OCI-LY3 (cell line): Measurements from ENCODE around the gene ME1.
"Not testable (repeated sequence)": the region's sequence is repeated elsewhere in the genome, so short reads cannot be mapped to it uniquely, and the experiment has no call there.

Experiments
- H2AFZ ChIP-seq: fragments of 200-600, 300-600 bp; shearing (Covaris generic); 2 replicates; pipeline ENCODE4 v1.6.0; 2014; ENCODE audit warnings: antibody characterized with exemption, low read depth, low read length
- H3K27ac ChIP-seq: fragments of 200-600, 300-600 bp; sonication (generic); 2 replicates; pipeline ENCODE4 v1.5.1; 2014; ENCODE audit warnings: mild to moderate bottlenecking, low read length, moderate library complexity, mixed read lengths
- H3K27me3 ChIP-seq: fragments of 200-600, 300-600 bp; sonication (generic); 2 replicates; pipeline ENCODE4 v1.6.1; 2014; ENCODE audit warnings: low read depth, low read length, mixed read lengths
- H3K36me3 ChIP-seq: fragments of 200-600, 300-600 bp; sonication (generic); replicated peaks from 2 replicates; pipeline ENCODE3; 2014; ENCODE audit warnings: low read depth, low read length, mixed read lengths
- H3K4me1 ChIP-seq: fragments of 300-600, 200-600 bp; sonication (generic); 2 replicates; pipeline ENCODE4 v1.6.1; 2014; ENCODE audit warnings: low read length, mixed read lengths
- H3K4me2 ChIP-seq: fragments of 200-600, 300-600 bp; sonication (generic); 2 replicates; pipeline ENCODE4 v1.6.1; 2014; ENCODE audit warnings: low read length, mixed read lengths
- H3K4me3 ChIP-seq: fragments of 300-600, 200-600 bp; sonication (generic); 2 replicates; pipeline ENCODE4 v1.5.1; 2014; ENCODE audit warnings: antibody characterized with exemption, mild to moderate bottlenecking, low read length, moderate library complexity
- H3K79me2 ChIP-seq: fragments of 300-600, 200-600 bp; shearing (Covaris generic); 2 replicates; pipeline ENCODE4 v1.6.1; 2014; ENCODE audit warnings: mild to moderate bottlenecking, low read length, mixed read lengths
- H3K9ac ChIP-seq: fragments of 300-600, 200-600 bp; shearing (Covaris generic); 2 replicates; pipeline ENCODE4 v1.6.0; 2014; ENCODE audit warnings: mild to moderate bottlenecking, low read length, moderate library complexity
- H3K9me3 ChIP-seq: fragments of 200-600, 300-600 bp; shearing (Covaris generic); 2 replicates; pipeline ENCODE4 v1.6.1; 2014; ENCODE audit warnings: low read length, mixed read lengths; ENCODE audit not compliant: insufficient read depth
- H4K20me1 ChIP-seq: fragments of 200-600, 300-600 bp; sonication (generic); 2 replicates; pipeline ENCODE4 v1.6.1; 2016; ENCODE audit warnings: low read length, mixed read lengths; ENCODE audit not compliant: insufficient read depth
- EZH2phosphoT487 ChIP-seq: fragments of 200-600 bp; shearing (Covaris generic); IDR thresholded peaks from 2 replicates; pipeline ENCODE4 v1.6.1; 2018; ENCODE audit warnings: antibody characterized with exemption, mixed run types, low read depth
- TF ChIP-seq, protein P1 (sequence below): fragments of 200-600, 300-600 bp; sonication (generic); IDR thresholded peaks from 2 replicates; pipeline ENCODE4 v1.5.1; 2014; ENCODE audit warnings: antibody characterized with exemption, low read length, low read depth

ME1 gene

GRCh38 chr6:83341765-83342164 is 89.1 kb downstream of the ME1 start:
- no peak overlapping the region for H3K4me3 ChIP-seq
- no peaks in the 10 kb centered on the region for H3K79me2 ChIP-seq
- no peak overlapping the region for H3K9ac ChIP-seq
- no peaks in the 10 kb centered on the region for H3K36me3 ChIP-seq
- no peaks in the 10 kb centered on the region for H4K20me1 ChIP-seq
- no peaks in the 10 kb centered on the region for H3K9me3 ChIP-seq
- no peaks in the 10 kb centered on the region for H3K4me1 ChIP-seq
- H3K27ac ChIP-seq = no peak overlapping the region
- no peaks in the 10 kb centered on the region for H3K27me3 ChIP-seq
- no peak overlapping the region for H3K4me2 ChIP-seq
- no peak for TF ChIP-seq EZH2phosphoT487
- TF ChIP-seq, protein P1, sequence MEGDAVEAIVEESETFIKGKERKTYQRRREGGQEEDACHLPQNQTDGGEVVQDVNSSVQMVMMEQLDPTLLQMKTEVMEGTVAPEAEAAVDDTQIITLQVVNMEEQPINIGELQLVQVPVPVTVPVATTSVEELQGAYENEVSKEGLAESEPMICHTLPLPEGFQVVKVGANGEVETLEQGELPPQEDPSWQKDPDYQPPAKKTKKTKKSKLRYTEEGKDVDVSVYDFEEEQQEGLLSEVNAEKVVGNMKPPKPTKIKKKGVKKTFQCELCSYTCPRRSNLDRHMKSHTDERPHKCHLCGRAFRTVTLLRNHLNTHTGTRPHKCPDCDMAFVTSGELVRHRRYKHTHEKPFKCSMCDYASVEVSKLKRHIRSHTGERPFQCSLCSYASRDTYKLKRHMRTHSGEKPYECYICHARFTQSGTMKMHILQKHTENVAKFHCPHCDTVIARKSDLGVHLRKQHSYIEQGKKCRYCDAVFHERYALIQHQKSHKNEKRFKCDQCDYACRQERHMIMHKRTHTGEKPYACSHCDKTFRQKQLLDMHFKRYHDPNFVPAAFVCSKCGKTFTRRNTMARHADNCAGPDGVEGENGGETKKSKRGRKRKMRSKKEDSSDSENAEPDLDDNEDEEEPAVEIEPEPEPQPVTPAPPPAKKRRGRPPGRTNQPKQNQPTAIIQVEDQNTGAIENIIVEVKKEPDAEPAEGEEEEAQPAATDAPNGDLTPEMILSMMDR = no peak
- peak overlapping the region; percentile 12; the same call in 1 of the 2 replicates for H2AFZ ChIP-seq

GRCh38 chr6:83333916-83334315 is 96.9 kb downstream of the ME1 start:
- H3K9ac ChIP-seq, H3K79me2 ChIP-seq, H2AFZ ChIP-seq, H3K4me2 ChIP-seq, H4K20me1 ChIP-seq, H3K27me3 ChIP-seq, H3K27ac ChIP-seq, H3K4me3 ChIP-seq, H3K9me3 ChIP-seq, H3K36me3 ChIP-seq, H3K4me1 ChIP-seq: not testable (repeated sequence)

GRCh38 chr6:83333500-83333899 is 97.4 kb downstream of the ME1 start:
- Histone ChIP-seq H3K27me3 (no peaks in the 10 kb centered on the region), H3K4me3 (no peak overlapping the region), H3K9ac (no peak overlapping the region), H3K27ac (no peak overlapping the region), H3K79me2 (no peaks in the 10 kb centered on the region), H3K36me3 (no peaks in the 10 kb centered on the region), H3K4me2 (no peak overlapping the region), H3K9me3 (no peaks in the 10 kb centered on the region), H4K20me1 (no peaks in the 10 kb centered on the region), H3K4me1 (no peaks in the 10 kb centered on the region), H2AFZ (no peak overlapping the region)
- TF ChIP-seq, protein P1 = no peak
- no peak for TF ChIP-seq EZH2phosphoT487

GRCh38 chr6:83314693-83315092 is 116.2 kb downstream of the ME1 start:
- H3K4me1 ChIP-seq = no peaks in the 10 kb centered on the region
- no peaks in the 10 kb centered on the region for H3K9me3 ChIP-seq
- no peaks in the 10 kb centered on the region for H3K27me3 ChIP-seq
- no peaks in the 10 kb centered on the region for H3K79me2 ChIP-seq
- H3K36me3 ChIP-seq = no peaks in the 10 kb centered on the region
- no peak overlapping the region for H2AFZ ChIP-seq
- H3K4me2 ChIP-seq = no peak overlapping the region
- no peak overlapping the region for H3K4me3 ChIP-seq
- no peaks in the 10 kb centered on the region for H4K20me1 ChIP-seq
- no peak for TF ChIP-seq EZH2phosphoT487
- TF ChIP-seq, protein P1 = no peak
- H3K9ac ChIP-seq = no peak overlapping the region
- no peak overlapping the region for H3K27ac ChIP-seq

- Histone ChIP-seq H3K27ac (no peak overlapping the region), H3K4me2 (no peak overlapping the region), H3K36me3 (no peaks in the 10 kb centered on the region), H3K79me2 (no peaks in the 10 kb centered on the region), H3K27me3 (no peaks in the 10 kb centered on the region), H3K4me1 (no peaks in the 10 kb centered on the region), H3K9me3 (no peaks in the 10 kb centered on the region), H3K4me3 (no peak overlapping the region), H4K20me1 (no peaks in the 10 kb centered on the region), H3K9ac (no peak overlapping the region), H2AFZ (no peak overlapping the region)
- TF ChIP-seq EZH2phosphoT487 = no peak
- TF ChIP-seq, protein P1 = no peak
Measured at GRCh38 chr6:83313882-83314281, 117.0 kb downstream of the ME1 start.
